ENCODE data around the gene TRIM2. TPM values are rescaled to one million over a fixed set of nuclear protein-coding genes. Genes with fewer than 3 reads are reported as not detected.
A peak's percentile ranks its signal among the peaks of the same experiment; 100 is the strongest.

TRIM2 gene
- total RNA-seq, 2 donors from 2014 or later, result 1.3 to 1.4 TPM

DNA sequence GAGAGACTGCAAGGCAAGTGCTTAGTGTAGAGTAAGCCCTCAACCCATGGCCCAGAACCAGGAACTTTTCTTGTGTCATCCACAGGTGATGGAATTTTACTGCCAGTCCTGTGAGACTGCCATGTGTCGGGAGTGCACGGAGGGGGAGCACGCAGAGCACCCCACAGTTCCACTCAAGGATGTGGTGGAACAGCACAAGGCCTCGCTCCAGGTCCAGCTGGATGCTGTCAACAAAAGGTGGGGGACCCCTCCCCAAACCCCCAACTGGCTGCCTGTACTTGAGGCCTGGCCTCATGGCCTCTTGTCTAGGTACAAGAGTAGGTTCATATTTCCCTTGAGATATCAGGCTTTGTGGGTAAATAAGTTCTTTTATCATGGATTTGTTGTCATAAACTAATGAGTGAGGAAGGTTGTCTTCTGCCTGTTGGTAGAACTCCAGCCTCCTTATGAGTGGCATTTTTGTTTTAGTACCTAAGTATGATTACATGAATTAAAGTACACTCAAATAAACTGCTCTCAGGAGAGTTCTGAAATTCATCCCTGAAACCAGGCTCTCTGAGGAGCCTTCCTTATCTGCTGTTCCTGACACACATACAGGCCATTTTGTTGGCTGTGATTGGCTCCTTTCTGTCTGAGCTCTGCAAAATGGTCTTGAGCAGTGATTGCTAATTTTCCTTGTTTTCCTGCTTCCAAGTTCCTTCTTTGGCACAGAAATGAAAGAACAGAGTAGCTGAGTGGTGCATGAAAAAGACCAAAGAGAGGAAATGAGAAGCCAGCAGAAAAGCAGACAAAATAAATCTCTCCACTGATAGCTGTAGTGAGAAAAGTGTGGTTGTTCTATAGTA lies 88.9 kb downstream of the TRIM2 start:
- Mint-ChIP-seq H3K4me1 (ENCODE audit: low read depth) (peaks cover 16% of the 10 kb centered on the region), H3K9me3 (no peaks in the 10 kb centered on the region), H3K27ac (no peak overlapping the region), H3K27me3 (ENCODE audit: low read depth) (no peaks in the 10 kb centered on the region), H3K4me3 (no peak overlapping the region), H3K36me3 (ENCODE audit: insufficient read depth in 2 of 2) (peaks cover 0 to 2% of the 10 kb centered on the region in 2 donors)
- DNase-seq (no peak), ATAC-seq (replicated peaks in 1 of 2) (no peak)

DNA sequence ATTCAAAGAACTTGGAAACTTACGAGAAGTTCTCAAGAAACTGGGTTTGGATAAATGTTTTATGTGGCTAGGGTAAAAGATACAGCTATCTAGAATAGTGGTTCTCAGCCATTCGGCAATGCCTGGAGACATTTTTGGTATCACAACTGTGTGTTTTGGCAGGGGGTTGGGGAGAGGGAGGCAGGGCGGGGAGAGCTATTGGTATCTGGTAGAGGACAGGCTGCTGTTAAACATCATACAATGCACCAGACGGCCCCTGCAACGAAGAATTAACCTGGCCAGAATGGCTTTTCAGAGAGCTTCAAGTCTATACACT lies 89.5 kb downstream of the TRIM2 start:
- H3K4me3 Mint-ChIP-seq, result no peak overlapping the region
- H3K27me3 Mint-ChIP-seq (ENCODE audit: low read depth), result no peaks in the 10 kb centered on the region
- DNase-seq (no peak), ATAC-seq (replicated peaks in 1 of 2) (peak in 1 of 2 donors; percentile 59)
- H3K36me3 Mint-ChIP-seq (ENCODE audit: insufficient read depth in 2 of 2), result no peaks in the 10 kb centered on the region
- no peak overlapping the region for H3K27ac Mint-ChIP-seq
- H3K4me1 Mint-ChIP-seq (ENCODE audit: low read depth), result peaks cover 10% of the 10 kb centered on the region
- no peaks in the 10 kb centered on the region for H3K9me3 Mint-ChIP-seq

DNA sequence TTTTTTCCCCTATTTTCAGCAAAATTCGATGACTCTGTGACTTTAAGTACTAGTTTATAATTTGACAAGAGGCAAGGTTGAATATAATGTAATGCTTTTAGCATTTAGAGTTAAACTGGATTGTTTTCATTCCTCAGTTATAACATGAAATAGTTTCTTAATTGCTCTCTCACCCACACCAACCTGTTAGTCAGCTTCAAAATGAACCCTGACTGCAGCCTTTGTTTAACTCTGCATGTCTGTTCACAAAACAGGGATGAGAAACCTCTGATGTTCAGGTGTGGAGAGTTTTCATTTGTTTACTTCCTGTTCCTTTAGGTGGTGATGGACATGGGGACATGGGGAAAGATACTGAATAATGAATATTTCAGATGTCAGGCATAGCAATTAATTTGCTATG lies 90.4 kb downstream of the TRIM2 start:
- Mint-ChIP-seq H3K9me3 (peaks cover 4% of the 10 kb centered on the region in 2 donors), H3K36me3 (ENCODE audit: insufficient read depth in 2 of 2) (peaks cover 3% of the 10 kb centered on the region in 2 donors), H3K4me1 (ENCODE audit: low read depth) (peaks cover 8% of the 10 kb centered on the region), H3K27ac (no peak overlapping the region), H3K27me3 (ENCODE audit: low read depth) (no peaks in the 10 kb centered on the region), H3K4me3 (no peak overlapping the region)
- ATAC-seq (replicated peaks in 1 of 2) (no peak), DNase-seq (no peak)

DNA sequence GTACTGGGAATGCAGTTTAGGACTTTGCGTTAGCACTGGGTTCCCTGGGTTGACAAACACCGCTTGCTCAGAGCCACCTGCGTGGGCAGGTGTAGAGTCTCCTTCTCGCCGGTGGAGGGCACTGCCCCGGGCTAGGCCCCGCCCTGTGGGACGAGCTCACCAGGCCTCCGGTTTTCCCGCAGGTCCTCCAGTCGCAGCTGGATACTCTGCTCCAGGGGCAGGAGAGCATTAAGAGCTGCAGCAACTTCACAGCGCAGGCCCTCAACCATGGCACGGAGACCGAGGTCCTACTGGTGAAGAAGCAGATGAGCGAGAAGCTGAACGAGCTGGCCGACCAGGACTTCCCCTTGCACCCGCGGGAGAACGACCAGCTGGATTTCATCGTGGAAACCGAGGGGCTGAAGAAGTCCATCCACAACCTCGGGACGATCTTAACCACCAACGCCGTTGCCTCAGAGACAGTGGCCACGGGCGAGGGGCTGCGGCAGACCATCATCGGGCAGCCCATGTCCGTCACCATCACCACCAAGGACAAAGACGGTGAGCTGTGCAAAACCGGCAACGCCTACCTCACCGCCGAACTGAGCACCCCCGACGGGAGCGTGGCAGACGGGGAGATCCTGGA lies 91.0 kb downstream of the TRIM2 start:
- DNase-seq (no peak), ATAC-seq (replicated peaks in 1 of 2) (no peak)
- no peak overlapping the region for H3K4me3 Mint-ChIP-seq
- H3K9me3 Mint-ChIP-seq, result peaks cover 5% of the 10 kb centered on the region in 2 donors
- H3K27ac Mint-ChIP-seq, result no peak overlapping the region
- H3K4me1 Mint-ChIP-seq (ENCODE audit: low read depth), result peaks cover 8% of the 10 kb centered on the region
- H3K27me3 Mint-ChIP-seq (ENCODE audit: low read depth), result no peaks in the 10 kb centered on the region
- peaks cover 4 to 7% of the 10 kb centered on the region in 2 donors for H3K36me3 Mint-ChIP-seq (ENCODE audit: insufficient read depth in 2 of 2)

DNA sequence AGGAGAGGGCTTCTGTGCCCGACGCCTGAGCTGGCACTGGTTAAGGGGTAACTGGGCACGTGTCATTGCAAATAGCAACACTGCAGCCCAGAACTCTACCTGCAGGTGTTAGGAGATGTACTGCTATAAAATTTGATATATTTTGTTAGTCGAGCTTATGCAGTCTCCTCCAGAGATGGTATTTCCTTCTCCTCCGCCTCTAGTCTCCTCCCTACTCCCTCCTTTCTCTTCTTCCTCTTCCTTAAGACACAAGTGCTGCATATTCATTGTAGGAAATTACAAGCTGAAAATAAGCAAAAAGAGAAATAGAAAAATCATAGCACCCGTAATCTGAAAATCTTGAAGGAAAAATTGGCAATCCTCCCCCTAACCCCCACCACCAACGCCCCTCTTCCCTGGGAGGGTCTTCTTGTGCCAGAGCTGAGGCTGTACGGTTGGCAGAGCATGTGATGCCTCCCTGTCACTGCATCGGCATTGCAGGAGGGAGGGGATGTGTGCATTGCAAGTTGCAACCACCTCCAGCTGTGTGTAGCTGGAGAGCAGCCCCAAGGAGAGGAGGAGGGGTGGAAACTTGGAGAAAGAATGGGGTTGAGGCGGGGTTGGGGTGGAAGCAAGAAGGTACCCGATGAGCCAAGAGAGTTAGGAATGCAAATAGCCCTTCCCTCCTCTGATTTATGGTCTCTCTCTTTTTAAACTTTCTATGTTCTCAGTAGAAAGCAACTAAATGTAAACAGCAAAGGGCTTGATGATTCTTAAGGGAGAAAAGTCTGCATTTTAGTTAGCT lies 92.0 kb downstream of the TRIM2 start:
- Mint-ChIP-seq H3K9me3 (peaks cover 7% of the 10 kb centered on the region in 2 donors), H3K27me3 (ENCODE audit: low read depth) (peaks cover under 1% of the 10 kb centered on the region)

DNA sequence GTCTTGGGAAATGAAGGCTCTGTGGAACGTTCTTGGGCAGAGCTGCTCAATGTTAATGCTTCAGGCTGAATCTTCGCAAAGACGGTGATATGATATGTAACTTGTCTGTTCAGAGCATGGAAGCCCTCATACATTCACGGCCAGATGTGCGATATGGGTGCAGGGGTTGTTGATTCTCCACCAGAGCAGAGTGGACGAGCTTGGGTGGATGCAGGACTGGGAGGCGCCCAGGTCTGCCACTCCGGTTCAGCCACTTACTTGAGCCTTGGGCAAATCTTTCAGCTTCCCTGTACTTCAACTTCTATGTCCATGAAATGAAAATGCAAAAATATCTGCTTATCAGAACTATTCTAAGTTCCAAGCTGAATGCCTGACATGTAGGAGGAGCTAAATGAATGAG lies 92.9 kb downstream of the TRIM2 start:
- Mint-ChIP-seq H3K9me3 (peaks cover 7 to 9% of the 10 kb centered on the region in 2 donors), H3K4me3 (no peak overlapping the region), H3K4me1 (ENCODE audit: low read depth) (peaks cover 8% of the 10 kb centered on the region), H3K27ac (no peak overlapping the region), H3K36me3 (ENCODE audit: insufficient read depth in 2 of 2) (peaks cover 12 to 16% of the 10 kb centered on the region in 2 donors), H3K27me3 (ENCODE audit: low read depth) (peaks cover 4% of the 10 kb centered on the region)
- no peak for ATAC-seq (replicated peaks in 1 of 2)
- DNase-seq, result no peak

More for the DNA sequence above, 92.0 kb downstream of the TRIM2 start:
- H3K36me3 Mint-ChIP-seq (ENCODE audit: insufficient read depth in 2 of 2), result peaks cover 6 to 10% of the 10 kb centered on the region in 2 donors
- ATAC-seq (replicated peaks in 1 of 2) (no peak), DNase-seq (no peak)
- H3K4me3 Mint-ChIP-seq, result no peak overlapping the region
- peaks cover 8% of the 10 kb centered on the region for H3K4me1 Mint-ChIP-seq (ENCODE audit: low read depth)
- H3K27ac Mint-ChIP-seq, result no peak overlapping the region

DNA sequence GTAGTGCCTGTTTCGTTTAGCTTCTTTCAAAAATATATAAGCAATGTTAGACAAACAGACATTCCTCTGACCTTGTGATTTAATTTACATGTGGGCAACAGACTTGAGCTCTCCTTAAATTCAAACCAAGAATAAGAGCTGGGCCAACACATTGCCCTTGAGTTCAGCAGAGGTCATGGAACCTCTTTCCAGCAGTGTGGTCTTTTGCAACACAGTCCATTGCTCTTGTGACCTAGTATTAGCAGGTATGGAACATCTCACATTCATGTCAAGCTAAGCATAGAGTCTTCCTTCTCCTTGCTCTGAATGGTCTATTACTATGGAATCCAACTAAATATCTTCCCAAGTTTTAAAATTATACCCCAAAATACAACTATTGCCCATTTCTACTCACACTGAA lies 106.5 kb downstream of the TRIM2 start:
- H3K9me3 Mint-ChIP-seq, result no peaks in the 10 kb centered on the region
- no peak overlapping the region for H3K4me3 Mint-ChIP-seq
- DNase-seq (no peak), ATAC-seq (replicated peaks in 1 of 2) (no peak)
- no peaks in the 10 kb centered on the region for H3K27me3 Mint-ChIP-seq (ENCODE audit: low read depth)
- H3K27ac Mint-ChIP-seq, result no peak overlapping the region
- no peaks in the 10 kb centered on the region for H3K4me1 Mint-ChIP-seq (ENCODE audit: low read depth)
- H3K36me3 Mint-ChIP-seq (ENCODE audit: insufficient read depth in 2 of 2), result no peaks in the 10 kb centered on the region

DNA sequence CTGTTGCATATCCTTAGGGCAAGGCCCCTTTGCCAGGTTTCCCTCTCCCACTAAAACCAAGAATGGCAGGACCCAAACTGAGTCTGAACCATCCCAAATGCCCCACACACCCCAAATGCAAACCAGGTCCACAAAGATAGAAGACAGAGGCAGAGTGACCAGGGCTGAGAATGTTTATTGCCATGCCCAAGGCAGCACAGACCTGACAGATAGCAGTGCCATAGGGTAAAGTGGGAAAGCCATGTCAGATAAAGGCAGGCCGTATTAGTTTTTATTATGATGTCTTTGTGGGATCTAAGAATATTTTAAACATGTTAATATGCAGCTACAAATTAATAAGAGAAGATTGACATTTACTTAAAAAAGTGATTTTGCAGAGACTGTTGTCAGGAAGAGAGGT lies 110.7 kb downstream of the TRIM2 start:
- no peak for DNase-seq
- Mint-ChIP-seq H3K4me1 (ENCODE audit: low read depth) (no peaks in the 10 kb centered on the region), H3K36me3 (ENCODE audit: insufficient read depth in 2 of 2) (no peaks in the 10 kb centered on the region), H3K9me3 (no peaks in the 10 kb centered on the region), H3K27me3 (ENCODE audit: low read depth) (no peaks in the 10 kb centered on the region), H3K4me3 (no peak overlapping the region), H3K27ac (no peak overlapping the region)
- no peak for ATAC-seq (replicated peaks in 1 of 2)

DNA sequence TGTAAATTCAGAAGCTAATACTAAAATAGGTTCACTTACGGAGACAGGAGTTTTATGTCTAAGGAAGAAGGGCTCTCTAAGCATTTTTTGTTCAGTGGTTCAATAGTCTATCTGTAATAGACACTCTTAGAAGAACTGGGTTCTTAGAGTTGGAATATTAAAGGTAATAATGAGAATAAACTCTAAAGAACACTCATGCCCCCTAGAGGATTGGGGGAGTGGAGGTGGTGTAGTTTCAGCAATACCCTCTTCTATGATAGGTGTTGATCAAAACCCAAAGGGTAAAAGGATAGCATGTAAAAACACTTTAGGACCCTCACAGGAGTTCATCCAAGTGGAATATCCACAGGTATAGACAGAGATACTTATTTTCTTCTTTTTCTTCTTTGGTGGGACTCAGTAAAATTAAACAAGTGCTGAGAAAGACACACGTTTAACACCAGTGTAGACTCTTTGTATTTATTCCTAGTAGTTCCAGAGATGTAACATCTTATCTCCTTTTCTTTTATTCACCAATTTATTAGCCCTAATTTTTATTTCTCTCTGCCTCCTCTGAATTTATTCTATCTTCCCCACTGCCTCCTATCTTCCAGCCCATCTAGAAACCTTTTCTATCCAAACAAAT lies 114.6 kb downstream of the TRIM2 start:
- H3K9me3 Mint-ChIP-seq, result no peaks in the 10 kb centered on the region
- no peak overlapping the region for H3K4me3 Mint-ChIP-seq
- H3K4me1 Mint-ChIP-seq (ENCODE audit: low read depth), result no peaks in the 10 kb centered on the region
- DNase-seq, result peak in 1 of 2 donors; percentile 13
- ATAC-seq (replicated peaks in 1 of 2), result no peak
- H3K36me3 Mint-ChIP-seq (ENCODE audit: insufficient read depth in 2 of 2), result no peaks in the 10 kb centered on the region
- H3K27me3 Mint-ChIP-seq (ENCODE audit: low read depth), result no peaks in the 10 kb centered on the region
- no peak overlapping the region for H3K27ac Mint-ChIP-seq

DNA sequence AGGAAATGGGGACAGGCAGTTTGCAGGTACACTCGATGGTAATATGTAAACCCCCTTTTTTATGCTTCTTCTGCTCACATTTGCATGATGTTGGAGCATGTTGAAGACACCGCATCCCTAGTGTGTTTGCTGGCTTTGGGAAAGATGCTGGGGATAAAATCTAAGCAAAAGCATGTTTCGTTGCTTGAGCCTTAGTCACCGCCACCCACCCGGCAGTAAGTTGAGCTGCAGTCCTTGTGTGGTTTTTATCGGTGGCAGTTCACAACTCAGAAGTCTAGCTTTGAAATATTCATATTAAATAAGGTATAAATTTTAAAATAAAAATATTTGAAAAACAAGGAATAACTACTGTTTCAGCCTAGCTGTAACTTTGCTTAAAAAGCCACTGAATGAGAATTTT lies 118.5 kb downstream of the TRIM2 start:
- Mint-ChIP-seq H3K27ac (no peak overlapping the region), H3K9me3 (no peaks in the 10 kb centered on the region), H3K27me3 (ENCODE audit: low read depth) (no peaks in the 10 kb centered on the region), H3K36me3 (ENCODE audit: insufficient read depth in 2 of 2) (no peaks in the 10 kb centered on the region), H3K4me1 (ENCODE audit: low read depth) (no peaks in the 10 kb centered on the region), H3K4me3 (no peak overlapping the region)
- DNase-seq (no peak), ATAC-seq (replicated peaks in 1 of 2) (no peak)

DNA sequence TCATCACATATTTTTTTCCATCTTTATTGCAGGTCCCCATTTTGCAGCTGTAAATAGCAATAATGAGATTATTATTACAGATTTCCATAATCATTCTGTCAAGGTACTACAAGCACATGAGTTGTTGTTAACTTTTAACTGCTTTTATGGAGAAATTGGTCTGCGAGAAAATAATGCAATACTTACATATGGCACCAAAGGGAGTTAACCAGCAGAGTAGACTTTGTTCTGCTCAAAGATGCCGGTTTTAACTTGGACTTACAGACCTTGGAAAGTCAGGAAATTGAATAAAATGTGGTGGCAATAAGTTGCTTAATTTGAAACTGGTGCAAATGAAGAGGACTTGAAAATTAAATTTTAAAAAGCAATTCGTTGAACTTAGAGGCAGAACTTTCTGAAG lies 119.8 kb downstream of the TRIM2 start:
- no peak overlapping the region for H3K27ac Mint-ChIP-seq
- no peaks in the 10 kb centered on the region for H3K4me1 Mint-ChIP-seq (ENCODE audit: low read depth)
- H3K9me3 Mint-ChIP-seq, result no peaks in the 10 kb centered on the region
- H3K36me3 Mint-ChIP-seq (ENCODE audit: insufficient read depth in 2 of 2), result no peaks in the 10 kb centered on the region
- DNase-seq (no peak), ATAC-seq (replicated peaks in 1 of 2) (no peak)
- no peaks in the 10 kb centered on the region for H3K27me3 Mint-ChIP-seq (ENCODE audit: low read depth)
- H3K4me3 Mint-ChIP-seq, result no peak overlapping the region

DNA sequence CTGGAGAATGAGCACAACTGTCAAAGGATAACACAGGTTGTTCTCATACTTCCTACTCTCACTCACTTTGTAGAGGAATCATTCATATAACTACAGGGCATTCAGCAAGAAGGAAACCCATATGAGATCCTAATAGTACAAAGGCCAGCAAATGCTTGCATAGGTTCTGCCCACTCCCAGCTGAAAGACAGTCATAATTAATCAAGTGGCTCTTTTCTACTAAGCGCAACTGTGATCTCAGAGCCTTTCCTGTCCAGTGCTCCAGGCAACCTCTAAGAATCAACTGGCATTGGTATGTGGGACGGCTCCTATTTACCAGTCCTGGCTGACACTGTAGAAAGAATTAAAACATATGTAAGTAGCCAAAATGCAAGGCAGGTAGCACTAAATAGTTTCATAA lies 121.3 kb downstream of the TRIM2 start:
- Mint-ChIP-seq H3K9me3 (no peaks in the 10 kb centered on the region), H3K27me3 (ENCODE audit: low read depth) (no peaks in the 10 kb centered on the region), H3K4me1 (ENCODE audit: low read depth) (no peaks in the 10 kb centered on the region), H3K4me3 (no peak overlapping the region), H3K27ac (no peak overlapping the region), H3K36me3 (ENCODE audit: insufficient read depth in 2 of 2) (no peaks in the 10 kb centered on the region)
- DNase-seq (no peak), ATAC-seq (replicated peaks in 1 of 2) (no peak)

DNA sequence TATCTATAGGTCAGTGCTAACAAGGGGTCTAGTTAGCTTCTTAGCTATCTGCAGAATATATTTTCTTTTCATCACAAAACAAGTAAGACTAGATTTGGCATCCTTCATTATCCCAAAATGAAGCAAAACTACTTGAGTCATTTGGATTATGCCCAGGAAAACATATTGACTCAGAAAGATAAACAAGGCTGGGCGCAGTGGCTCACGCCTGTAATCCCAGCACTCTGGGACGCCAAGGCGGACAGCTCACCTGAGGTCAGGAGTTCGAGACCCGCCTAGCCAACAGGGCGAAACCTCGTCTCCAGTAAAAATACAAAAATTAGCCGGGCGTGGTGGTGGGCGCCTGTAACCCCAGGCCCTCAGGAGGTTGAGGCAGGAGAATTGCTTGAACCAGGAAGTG lies 122.3 kb downstream of the TRIM2 start:
- Mint-ChIP-seq H3K27me3 (ENCODE audit: low read depth) (no peaks in the 10 kb centered on the region), H3K9me3 (no peaks in the 10 kb centered on the region), H3K27ac (no peak overlapping the region), H3K4me1 (ENCODE audit: low read depth) (no peaks in the 10 kb centered on the region), H3K4me3 (no peak overlapping the region), H3K36me3 (ENCODE audit: insufficient read depth in 2 of 2) (no peaks in the 10 kb centered on the region)
- ATAC-seq (replicated peaks in 1 of 2) (no peak), DNase-seq (no peak)
